HepG2 (cell line): ENCODE data around the gene OR1J2. TPM values are rescaled to one million over a fixed set of nuclear protein-coding genes. Genes with fewer than 3 reads are reported as not detected.

Experiments
- ATAC-seq: fragments of 200-7000 bp; cut with Tn5 transposase; 3 replicates; pipeline ENCODE4 v1.9.1; 2020; ENCODE audit warnings: mild to moderate bottlenecking, moderate library complexity
- BruUV-seq: library from RNA; stranded (reverse); fragments of 400-500 nt; replicated peaks from 2 replicates; lab custom pipeline; 2021; lab: Mats Ljungman, UMichigan
- CTCF ChIA-PET: fragments of 300-600 bp; formaldehyde crosslinking; extraction: SDS; loops from one replicate; lab custom pipeline; 2021; ENCODE audit warnings: low total read pairs, inconsistent platforms, low intra/inter-chr PET ratio; lab: Yijun Ruan, JAX
- POLR2A ChIA-PET: fragments of 350-600 bp; sonication (Branson Sonifier 250); formaldehyde crosslinking; loops from one replicate; lab custom pipeline; 2020; ENCODE audit warnings: antibody characterized with exemption, inconsistent platforms; lab: Yijun Ruan, JAX
- DNase-seq: peaks from one replicate; pipeline ENCODE4 v3.0.0-alpha.2; 2015; ENCODE audit warnings: low spot score
- FAIRE-seq: peaks from 3 replicates; lab custom pipeline; 2011; peaks lifted over from hg19 to GRCh38; lab: Jason Lieb, UNC
- H2AFZ ChIP-seq: one replicate; pipeline ENCODE4 v1.6.1; 2011; ENCODE audit warnings: low read length, inconsistent platforms
- H3K27ac ChIP-seq: fragments of 300-600 bp; 3 replicates; pipeline ENCODE4 v1.8.0; 2011; ENCODE audit warnings: mixed run types, mild to moderate bottlenecking, mixed read lengths, low read length, inconsistent platforms; ENCODE audit not compliant: insufficient read depth; ENCODE audit errors: extremely low read length
- H3K27me3 ChIP-seq, 2 experiments: fragments of 200-600 bp in 1 of 2; 2 replicates in 1 of 2; 3 replicates in 1 of 2; pipeline versions ENCODE4 v1.6.0 to v1.8.0; 2011; ENCODE audit warnings: low read length in 2 of 2, mild to moderate bottlenecking in 2 of 2, moderate library complexity in 2 of 2, inconsistent platforms in 1 of 2; ENCODE audit not compliant: insufficient read depth in 2 of 2, control insufficient read depth in 1 of 2
- H3K36me3 ChIP-seq, 2 experiments: fragments of 200-600 bp in 1 of 2; replicated peaks in 1 of 2; 2 replicates in 1 of 2; 3 replicates in 1 of 2; pipeline versions ENCODE4 v1.5.1 to v1.8.0; 2011; ENCODE audit warnings: low read length in 2 of 2, inconsistent platforms in 1 of 2; ENCODE audit not compliant: insufficient read depth in 2 of 2, control insufficient read depth in 1 of 2
- H3K4me1 ChIP-seq: 2 replicates; pipeline ENCODE4 v1.5.1; 2012; ENCODE audit warnings: low read length, inconsistent platforms; ENCODE audit not compliant: insufficient read depth
- H3K4me2 ChIP-seq: 2 replicates; pipeline ENCODE4 v1.6.0; 2011; ENCODE audit warnings: low read depth, low read length, inconsistent platforms
- H3K4me3 ChIP-seq, 3 experiments: fragments of 200-600 bp in 1 of 3; sonication (generic), shearing (Covaris generic) in 1 of 3; replicated peaks in 1 of 3; 2 replicates each; pipeline ENCODE4 v1.5.1; 2011 to 2016; ENCODE audit warnings: low read length in 3 of 3, inconsistent platforms in 2 of 3, low read depth in 2 of 3, mild to moderate bottlenecking in 2 of 3, control low read depth in 1 of 3, mixed read lengths in 1 of 3; ENCODE audit not compliant: insufficient read depth in 1 of 3
- H3K79me2 ChIP-seq: one replicate; pipeline ENCODE4 v1.6.1; 2011; ENCODE audit warnings: low read length, inconsistent platforms; ENCODE audit not compliant: insufficient read depth
- H3K9ac ChIP-seq: 2 replicates; pipeline ENCODE4 v1.6.0; 2011; ENCODE audit warnings: mild to moderate bottlenecking, low read depth, low read length, inconsistent platforms; ENCODE audit not compliant: insufficient read depth
- H3K9me3 ChIP-seq: 2 replicates; pipeline ENCODE4 v1.5.1; 2012; ENCODE audit warnings: mild to moderate bottlenecking, low read length
- H4K20me1 ChIP-seq: 2 replicates; pipeline ENCODE4 v1.6.0; 2011; ENCODE audit warnings: inconsistent platforms, mild to moderate bottlenecking, low read length, moderate library complexity; ENCODE audit not compliant: insufficient read depth
- CBX1 ChIP-seq: IDR thresholded peaks from one replicate; pipeline ENCODE4 v1.6.1; 2016; ENCODE audit warnings: antibody characterized with exemption, low read depth
- CTCF ChIP-seq: sonication (generic); formaldehyde crosslinking; IDR thresholded peaks from 2 replicates; pipeline ENCODE4 v1.5.0; 2020; ENCODE audit warnings: mild to moderate bottlenecking, missing genetic modification reagents, moderate library complexity
- DBP ChIP-seq: sonication (generic); formaldehyde crosslinking; IDR thresholded peaks from 2 replicates; pipeline ENCODE4 v1.4.0; 2020; ENCODE audit warnings: missing genetic modification reagents; ENCODE audit errors: not compliant biosample characterization
- GRHL1 ChIP-seq: sonication (generic); formaldehyde crosslinking; conservative IDR thresholded peaks from 2 replicates; pipeline ENCODE4 v1.8.0; 2022; ENCODE audit warnings: missing genetic modification reagents
- HMGXB3 ChIP-seq: sonication (generic); formaldehyde crosslinking; IDR thresholded peaks from 2 replicates; pipeline ENCODE4 v1.4.0; 2020; ENCODE audit warnings: missing genetic modification reagents, borderline replicate concordance
- NCOA2 ChIP-seq: sonication (generic); formaldehyde crosslinking; IDR thresholded peaks from 2 replicates; pipeline ENCODE4 v1.8.0; 2022; ENCODE audit warnings: inconsistent platforms
- RELA ChIP-seq: sonication (generic); formaldehyde crosslinking; IDR thresholded peaks from 2 replicates; pipeline ENCODE4 v1.4.0; 2020; ENCODE audit warnings: missing genetic modification reagents
- STAG1 ChIP-seq: sonication (generic); formaldehyde crosslinking; IDR thresholded peaks from 2 replicates; pipeline ENCODE4 v1.4.0; 2020; ENCODE audit warnings: missing genetic modification reagents
- TAF1 ChIP-seq: sonication (generic); formaldehyde crosslinking; IDR thresholded peaks from 2 replicates; pipeline ENCODE4 v1.4.0; 2020; ENCODE audit warnings: missing genetic modification reagents
- ZNF563 ChIP-seq: sonication (generic); formaldehyde crosslinking; IDR thresholded peaks from 2 replicates; pipeline ENCODE4 v1.8.0; 2022; ENCODE audit warnings: mild to moderate bottlenecking, moderate library complexity, missing genetic modification reagents
- ZNF572 ChIP-seq: sonication (generic); formaldehyde crosslinking; IDR thresholded peaks from 2 replicates; pipeline ENCODE4 v1.5.1; 2020; ENCODE audit warnings: mild to moderate bottlenecking, missing genetic modification reagents
- ZNF574 ChIP-seq: sonication (generic); formaldehyde crosslinking; IDR thresholded peaks from 2 replicates; pipeline ENCODE4 v1.4.0; 2020; ENCODE audit warnings: missing genetic modification reagents
- WGBS: methylation state at CpG from one replicate; pipeline ENCODE4 v1.1.6; 2017; ENCODE audit warnings: low lambda C conversion rate; 5-methylcytosine and 5-hydroxymethylcytosine counted together
- in situ Hi-C: cut with HindIII; loops from 2 replicates; pipeline ENCODE4 v1.10.0; 2017; ENCODE audit warnings: low pct_unique_long_range_greater_than_20kb; ENCODE audit not compliant: extremely low pct_ligation_motif_present
- intact Hi-C: fragments of 100-400 bp; cut with micrococcal nuclease; formaldehyde crosslinking; loops from one replicate; pipeline ENCODE4 v1.10.0; 2022; ENCODE audit not compliant: unreplicated experiment
- polyA plus RNA-seq, 8 experiments: library from polyadenylated mRNA; depleted of rRNA in 3 of 8; stranded (reverse) in 7 of 8; unstranded in 1 of 8; fragments of >200 nt; fragmentation: Illumina TruSeq in 4 of 8; extraction: Trizol in 4 of 8; gene quantifications; 2 replicates each; pipeline versions ENCODE4 v1.2.1 to v1.2.3, GENCODE V29; 2011 to 2016; ENCODE audit warnings: low read depth in 4 of 8, missing spikeins in 1 of 8, mixed read lengths in 1 of 8; ENCODE audit not compliant: insufficient read depth in 1 of 8
- total RNA-seq, 5 experiments: library from RNA; depleted of rRNA; stranded (reverse); fragments of >200 nt; fragmentation: Illumina TruSeq; extraction: Trizol; gene quantifications; 2 replicates each; pipeline ENCODE4 v1.2.3, GENCODE V29; 2016; ENCODE audit warnings: low read depth in 1 of 5

The OR1J2 gene
- total and polyA plus RNA-seq, 2 of the 13 experiments (the other 11 are each of a cell fraction or from before 2014, with no cell fraction given) = not detected

- TF ChIP-seq HMGXB3 (CRISPR knock-in tag) = no peak
- no peak for TF ChIP-seq ZNF563 (CRISPR knock-in tag)
- TF ChIP-seq GRHL1 (CRISPR knock-in tag) = no peak
- no peak for TF ChIP-seq TAF1 (CRISPR knock-in tag)
Observed at GRCh38 chr9:122479062-122479461, 31.5 kb upstream of the OR1J2 start (continued).

- Histone ChIP-seq H3K79me2 (no peaks in the 10 kb centered on the region), H3K9ac (no peak overlapping the region), H3K36me3 (no peaks in the 10 kb centered on the region), H4K20me1 (no peaks in the 10 kb centered on the region), H3K27ac (no peak overlapping the region), H3K4me1 (no peaks in the 10 kb centered on the region), H3K27me3 (no peaks in the 10 kb centered on the region), H3K4me3 (no peak overlapping the region), H2AFZ (no peak overlapping the region), H3K9me3 (no peaks in the 10 kb centered on the region), H3K4me2 (no peak overlapping the region)
- CTCF ChIA-PET = interaction anchor here (0.9 kb wide), 1 partner anchor 340 kb away, joined by 3 read pairs; no protein-coding TSS in a partner anchor
- BruUV-seq = no TSS peak
- intact Hi-C loops (no loop called here), in situ Hi-C loops (no loop called here)
- FAIRE-seq (peak; percentile 54), DNase-seq (peak; percentile 24), ATAC-seq (peak; percentile 67)
- POLR2A ChIA-PET = no interaction called here
- WGBS = 40% methylated on average over 1 of the region's 2 CpGs
- TF ChIP-seq RELA (CRISPR knock-in tag) (no peak), ZNF574 (CRISPR knock-in tag) (peak; percentile 64), NCOA2 (CRISPR knock-in tag) (no peak), DBP (CRISPR knock-in tag) (no peak), CTCF (CRISPR knock-in tag) (peak; percentile 73), ZNF572 (CRISPR knock-in tag) (0 out of 2 replicates have a peak, but pooled peaks have one; percentile 28), STAG1 (CRISPR knock-in tag) (peak; percentile 44), CBX1 (no peak)
Observed at GRCh38 chr9:122498883-122499288, 11.7 kb upstream of the OR1J2 start.
